NB4 (cell line): Measurements from ENCODE around the gene NHERF1.
A peak's percentile ranks its signal among the peaks of the same experiment; 100 is the strongest.

Experiments
- CTCF ChIP-seq: IDR thresholded peaks from one replicate; pipeline ENCODE4 v1.5.1; 2012; ENCODE audit warnings: low read depth, low read length
- POLR2A ChIP-seq: IDR thresholded peaks from 2 replicates; pipeline ENCODE4 v1.6.1; 2011; ENCODE audit warnings: mild to moderate bottlenecking; ENCODE audit not compliant: insufficient read length; ENCODE audit errors: extremely low read depth

GRCh38 chr17:74737299-74738050, 11.0 kb upstream of the NHERF1 start:
- TF ChIP-seq CTCF = peak; percentile 45
- TF ChIP-seq POLR2A = no peak
